GM21447 (cell line): Measurements from ENCODE around the gene SH3BP4.
"Not testable (repeated sequence)": the region's sequence is repeated elsewhere in the genome, so short reads cannot be mapped to it uniquely, and the experiment has no call there.

ENCODE experiments used
- ATAC-seq: cut with Tn5 transposase; IDR thresholded peaks from one replicate; pipeline ENCODE4 v1.9.1; 2021; ENCODE audit not compliant: unreplicated experiment

Gene SH3BP4

GRCh38 chr2:235052514-235053354, 100.9 kb downstream of the SH3BP4 start:
- ATAC-seq = no peak

DNA sequence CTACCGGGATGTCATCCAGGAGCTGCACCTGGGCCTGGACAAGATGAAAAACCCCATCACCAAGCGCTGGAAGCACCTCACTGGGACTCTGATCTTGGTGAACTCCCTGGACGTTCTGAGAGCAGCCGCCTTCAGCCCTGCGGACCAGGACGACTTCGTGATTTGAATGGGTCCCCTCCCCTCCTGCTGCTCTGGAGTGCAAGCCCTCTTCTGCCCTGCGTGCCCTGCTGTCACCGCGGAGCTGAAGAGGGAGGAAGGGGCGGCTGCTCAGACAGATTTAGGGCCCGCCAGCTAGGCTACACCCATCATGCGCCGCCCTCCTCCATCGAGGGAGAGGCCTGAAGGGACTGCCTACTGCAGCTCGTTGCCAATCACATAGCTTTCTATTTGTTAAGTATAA, 101.8 kb downstream of the SH3BP4 start:
- no peak for ATAC-seq

DNA sequence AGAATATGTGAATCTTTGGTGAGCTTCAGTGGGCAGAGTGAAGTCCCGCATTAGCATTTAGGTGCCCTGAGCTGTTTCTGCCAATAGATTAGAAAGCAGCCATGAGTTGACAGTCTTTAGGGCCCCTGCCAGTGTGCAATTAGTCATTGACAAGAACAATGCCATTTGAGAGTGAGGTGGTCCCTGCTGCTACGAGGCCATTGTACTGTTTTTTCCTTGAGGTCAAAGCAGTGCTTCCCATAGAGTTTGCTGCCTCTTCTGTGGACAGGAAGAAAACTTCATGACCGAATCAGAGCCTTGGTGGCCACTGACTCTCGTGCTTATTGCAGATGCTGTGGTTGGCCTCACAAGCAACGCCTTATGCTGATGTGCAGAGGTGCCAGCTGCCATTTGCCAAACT, 102.7 kb downstream of the SH3BP4 start:
- no peak for ATAC-seq

GRCh38 chr2:235054919-235055318, 103.1 kb downstream of the SH3BP4 start:
- no peak for ATAC-seq

DNA sequence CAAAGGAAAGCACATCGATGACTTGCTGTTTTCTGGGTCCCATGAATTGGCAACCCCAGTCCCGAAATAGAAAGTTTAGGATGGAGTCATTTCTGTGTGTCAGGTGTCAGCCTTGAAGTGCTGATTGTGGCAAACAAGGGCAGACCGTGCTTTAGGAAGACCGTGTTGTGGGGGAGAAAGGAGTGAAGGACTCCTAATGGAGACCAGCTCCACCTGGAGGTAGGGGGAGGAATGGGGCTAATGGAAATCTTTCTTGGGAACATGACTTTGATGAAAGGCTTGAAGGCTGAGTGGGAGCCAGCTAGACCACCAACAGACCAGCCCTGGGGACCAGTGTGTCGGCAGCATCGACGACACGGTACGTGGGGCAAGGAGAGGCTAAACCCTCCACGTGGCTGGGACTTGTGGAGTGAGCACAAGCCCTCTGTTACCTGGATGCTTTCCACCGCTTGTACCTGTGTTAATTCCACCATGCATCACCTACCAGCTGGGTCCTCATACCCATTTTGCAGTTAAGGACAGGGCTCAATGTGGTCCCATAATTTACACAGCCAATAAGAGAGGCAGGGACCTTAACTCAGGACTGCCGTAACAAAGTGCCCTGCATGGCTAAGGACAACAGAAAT, 104.2 kb downstream of the SH3BP4 start:
- no peak for ATAC-seq

DNA sequence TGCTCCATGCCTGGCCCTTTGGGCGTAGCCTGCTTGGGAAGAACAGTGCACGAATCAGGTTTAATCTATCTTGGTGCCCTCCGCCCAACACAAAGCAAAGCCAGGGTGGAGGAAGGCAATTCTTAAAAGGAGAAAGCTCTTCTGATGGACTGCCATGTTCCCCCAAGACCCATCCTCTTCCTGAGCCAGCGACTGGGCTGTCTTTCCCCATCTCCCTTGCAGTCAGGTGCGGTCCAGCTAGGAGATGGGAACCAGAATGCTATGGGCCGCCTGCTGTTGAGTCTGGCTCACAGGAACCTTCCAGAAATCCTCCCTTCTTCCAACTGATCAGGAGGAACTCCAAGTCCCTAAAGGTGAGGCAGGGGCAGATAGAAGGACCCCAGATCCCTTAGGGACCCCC, 105.0 kb downstream of the SH3BP4 start:
- no peak for ATAC-seq

- not testable (repeated sequence) for ATAC-seq
Observed at GRCh38 chr2:235057616-235058015, 105.8 kb downstream of the SH3BP4 start.

DNA sequence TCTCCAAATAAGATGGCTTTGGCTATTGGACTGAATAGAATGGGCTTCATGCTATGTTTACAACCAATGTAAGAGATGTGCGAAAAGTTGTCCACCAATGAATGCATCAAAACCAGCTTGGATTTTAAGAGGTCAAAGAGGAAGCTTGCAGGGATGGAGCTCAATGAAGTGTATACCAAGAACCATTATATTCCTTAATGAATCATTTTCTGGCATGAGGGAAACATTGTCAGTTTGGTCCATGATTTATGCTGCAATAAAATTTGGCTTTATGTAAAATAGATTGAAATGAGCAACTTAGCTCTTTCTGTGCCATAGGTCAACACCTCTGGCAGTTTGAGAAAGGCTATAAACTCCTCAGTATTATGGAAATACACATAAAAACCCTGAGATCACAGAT, 107.3 kb downstream of the SH3BP4 start:
- ATAC-seq = no peak

GRCh38 chr2:235061656-235062055, 109.8 kb downstream of the SH3BP4 start:
- ATAC-seq = no peak

- ATAC-seq = no peak
Observed at GRCh38 chr2:235063471-235063961, 111.7 kb downstream of the SH3BP4 start.

GRCh38 chr2:235064976-235065375, 113.2 kb downstream of the SH3BP4 start:
- no peak for ATAC-seq

- ATAC-seq = no peak
Observed at GRCh38 chr2:235066490-235066889, 114.7 kb downstream of the SH3BP4 start.

DNA sequence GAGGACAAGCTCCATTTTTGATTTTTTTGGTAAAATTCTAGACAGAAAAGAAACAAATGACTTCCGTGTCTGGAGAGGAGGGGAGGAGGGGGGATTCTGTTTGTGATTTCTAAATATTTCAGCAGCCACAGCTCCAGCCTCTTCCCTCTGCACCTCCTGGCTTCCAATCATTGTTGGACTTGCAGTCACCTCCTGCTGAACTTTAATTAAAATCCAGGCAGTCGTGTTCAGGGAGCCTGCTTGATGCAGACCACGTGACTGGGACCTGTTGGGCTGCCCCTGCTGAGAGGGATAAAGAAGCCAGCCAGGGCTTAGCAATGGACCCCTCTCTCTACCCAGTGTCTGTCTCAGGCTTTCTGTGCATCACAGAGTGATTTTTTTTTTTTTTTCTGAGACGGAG, 115.1 kb downstream of the SH3BP4 start:
- ATAC-seq = no peak

DNA sequence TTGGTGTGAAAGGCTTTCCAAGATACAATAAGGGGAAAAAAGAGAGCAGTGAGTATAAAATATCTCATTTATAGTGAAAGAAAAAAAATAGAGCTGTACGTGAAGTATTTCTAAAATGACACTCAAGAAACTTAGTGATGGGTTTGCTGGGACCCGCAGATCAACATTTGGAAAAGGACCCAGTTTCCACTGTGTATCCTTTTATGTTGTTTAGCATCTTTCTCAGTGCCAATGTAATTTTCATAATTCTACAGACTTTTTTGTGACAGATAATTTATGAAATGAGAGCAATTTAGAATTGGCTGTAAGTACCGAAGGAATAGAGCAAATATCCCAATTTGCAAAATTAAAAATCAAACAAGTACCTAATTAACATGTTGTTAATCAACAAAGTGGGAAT, 116.9 kb downstream of the SH3BP4 start:
- ATAC-seq = no peak

GRCh38 chr2:235070063-235070706, 118.4 kb downstream of the SH3BP4 start:
- ATAC-seq = no peak

- no peak for ATAC-seq
Observed at GRCh38 chr2:235073868-235074413, 122.1 kb downstream of the SH3BP4 start.

DNA sequence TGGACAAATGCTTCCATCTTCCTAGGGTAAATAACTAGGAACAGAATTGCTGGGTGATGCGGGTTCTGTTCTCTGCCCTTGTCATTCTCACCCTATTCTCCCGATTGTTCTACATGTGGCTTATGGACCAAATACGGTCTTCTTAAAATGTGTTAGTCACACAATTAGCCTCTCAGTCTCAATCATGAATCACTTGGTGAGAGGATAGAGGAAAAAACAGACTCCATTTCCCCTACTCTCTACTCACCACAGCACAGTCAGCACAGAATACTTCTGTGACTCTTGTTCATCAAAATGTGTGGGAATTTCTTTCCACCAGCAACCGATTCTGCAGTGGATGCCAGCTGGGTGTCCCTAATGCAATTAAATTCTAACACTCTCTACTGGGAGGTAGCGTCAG, 125.2 kb downstream of the SH3BP4 start:
- ATAC-seq = no peak

GRCh38 chr2:235078182-235078581, 126.4 kb downstream of the SH3BP4 start:
- no peak for ATAC-seq

- no peak for ATAC-seq
Observed at GRCh38 chr2:235078914-235079472, 127.2 kb downstream of the SH3BP4 start.

DNA sequence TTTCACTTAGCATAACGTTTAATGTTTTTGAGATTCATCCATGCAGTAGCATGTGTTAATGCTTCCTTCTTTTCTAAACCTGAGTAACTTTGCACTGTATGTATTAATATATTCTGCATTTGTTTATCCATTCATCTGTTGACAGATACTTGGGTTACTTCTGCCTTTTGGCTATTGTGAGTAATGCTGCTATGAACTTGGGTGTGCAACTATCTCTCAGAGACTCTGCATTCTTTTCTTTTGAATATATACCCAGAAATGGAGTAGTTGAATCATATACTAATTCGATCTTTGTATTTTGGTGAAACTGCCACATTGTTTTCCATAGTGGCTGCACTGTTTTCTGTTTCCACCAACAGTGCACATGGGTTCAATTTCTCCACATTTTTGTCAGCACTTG, 128.3 kb downstream of the SH3BP4 start:
- ATAC-seq = no peak

DNA sequence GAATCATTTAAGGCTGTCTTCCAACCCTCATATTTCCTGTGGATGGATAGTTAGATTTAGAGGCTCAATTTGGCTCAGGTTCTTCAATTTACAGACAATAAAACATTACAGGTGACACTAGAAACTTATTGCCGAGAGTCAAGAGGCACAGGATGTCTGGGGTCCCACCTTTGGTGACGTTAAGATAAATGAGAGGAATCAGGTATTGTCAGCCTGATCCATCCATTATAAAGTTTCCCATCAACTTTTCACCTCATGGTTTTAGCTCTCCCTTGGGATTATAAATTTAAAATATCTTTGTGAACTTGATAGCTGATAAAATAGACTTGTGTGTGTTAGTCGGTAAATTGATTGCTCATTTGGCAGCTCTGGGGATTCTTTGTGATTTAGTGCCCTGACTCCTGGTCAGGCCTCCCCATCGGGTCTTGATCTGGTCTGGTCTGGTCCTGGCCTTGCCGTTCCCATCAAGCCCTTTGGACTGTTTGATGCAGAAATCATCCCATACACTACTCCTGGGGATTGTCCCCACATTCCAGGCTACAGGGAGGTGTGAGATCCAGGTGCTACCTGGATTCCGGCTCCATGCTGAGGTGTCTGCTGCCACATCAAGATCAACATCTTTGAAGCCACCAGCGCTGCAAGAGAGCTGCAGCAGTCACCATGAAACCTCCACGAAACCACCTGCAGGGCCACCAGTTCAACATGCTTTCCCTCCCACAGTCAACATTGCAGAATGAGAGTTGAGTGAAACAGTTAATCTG, 130.9 kb downstream of the SH3BP4 start:
- no peak for ATAC-seq
